Fibroblast of mammary gland (primary cell): ENCODE results near the gene RPL27.
A peak's percentile ranks its signal among the peaks of the same experiment; 100 is the strongest.

Source experiments
- DNase-seq: peaks from one replicate; pipeline ENCODE4 v3.0.0-alpha.2; 2010; ENCODE audit warnings: low read depth
- H3K4me3 ChIP-seq: 2 replicates; pipeline ENCODE4 v1.5.1; 2011; ENCODE audit warnings: low read depth, mild to moderate bottlenecking, low read length, moderate library complexity; ENCODE audit not compliant: control insufficient read depth
- CTCF ChIP-seq: conservative IDR thresholded peaks from 2 replicates; pipeline ENCODE4 v1.5.1; 2011; ENCODE audit warnings: low read depth, low read length, inconsistent platforms; ENCODE audit not compliant: control insufficient read depth, insufficient read depth

Gene RPL27

GRCh38 chr17:42997984-42998938 lies at the start of gene RPL27:
TSS of gene RPL27 (plus strand) at chr17:42998419. CDS start at chr17:42998751, 332 bp downstream.
- DNase-seq, result peak; percentile 100
- peak; percentile 77 for TF ChIP-seq CTCF
- H3K4me3 ChIP-seq, result peak within 1 kb of the TSS; percentile 99

GRCh38 chr17:42950044-42950783 lies 48.0 kb upstream of the RPL27 start:
- TF ChIP-seq CTCF, result no peak
- DNase-seq, result peak; percentile 3
- H3K4me3 ChIP-seq, result no peak overlapping the region

GRCh38 chr17:42953669-42954068 lies 44.5 kb upstream of the RPL27 start:
- no peak for TF ChIP-seq CTCF
- H3K4me3 ChIP-seq, result no peak overlapping the region
- no peak for DNase-seq

- TF ChIP-seq CTCF, result no peak
- DNase-seq, result peak; percentile 94
- peak within 1 kb of the TSS; percentile 74 for H3K4me3 ChIP-seq
Observed at GRCh38 chr17:42964161-42964932, 33.9 kb upstream of the RPL27 start, which contains the start of gene AARSD1. TSS of gene AARSD1 (minus strand) at chr17:42964454. CDS start at chr17:42964440, 14 bp downstream.

GRCh38 chr17:42967925-42968324 lies 30.3 kb upstream of the RPL27 start:
- H3K4me3 ChIP-seq, result no peak overlapping the region
- no peak for TF ChIP-seq CTCF
- no peak for DNase-seq

- H3K4me3 ChIP-seq, result no peak overlapping the region
- peak; percentile 68 for DNase-seq
- TF ChIP-seq CTCF, result no peak
Observed at GRCh38 chr17:42969001-42969581, 29.1 kb upstream of the RPL27 start.
